Calu3 (cell line): ENCODE data around the gene MISP3. TPM values are rescaled to one million over a fixed set of nuclear protein-coding genes. Genes with fewer than 3 reads are reported as not detected.

Experiments
- BruUV-seq: library from RNA; stranded (reverse); fragments of 400-500 nt; replicated peaks from 2 replicates; lab custom pipeline; 2021; lab: Mats Ljungman, UMichigan
- CTCF ChIA-PET: fragments of 300-600 bp; sonication (Branson Sonifier 250); formaldehyde crosslinking; loops from one replicate; lab custom pipeline; 2022; ENCODE audit warnings: antibody characterized with exemption; lab: Charles Lee
- DNase-seq: peaks from one replicate; pipeline ENCODE4 v3.0.0; 2022
- H3K27ac Mint-ChIP-seq: one replicate; pipeline ENCODE4 v1.8.0; 2022; ENCODE audit warnings: mixed read lengths; ENCODE audit not compliant: unreplicated experiment
- H3K27me3 Mint-ChIP-seq: one replicate; pipeline ENCODE4 v1.8.0; 2022; ENCODE audit warnings: mixed read lengths; ENCODE audit not compliant: unreplicated experiment
- H3K36me3 Mint-ChIP-seq: one replicate; pipeline ENCODE4 v1.8.0; 2022; ENCODE audit warnings: mild to moderate bottlenecking, moderate library complexity, mixed read lengths; ENCODE audit not compliant: insufficient read depth, unreplicated experiment
- H3K4me1 Mint-ChIP-seq: one replicate; pipeline ENCODE4 v1.8.0; 2022; ENCODE audit warnings: mild to moderate bottlenecking, low read depth, mixed read lengths; ENCODE audit not compliant: unreplicated experiment
- H3K4me3 Mint-ChIP-seq: one replicate; pipeline ENCODE4 v1.8.0; 2022; ENCODE audit warnings: mild to moderate bottlenecking, low read depth, moderate library complexity, mixed read lengths; ENCODE audit not compliant: unreplicated experiment
- H3K9me3 Mint-ChIP-seq: one replicate; pipeline ENCODE4 v1.8.0; 2022; ENCODE audit warnings: low read depth, mixed read lengths; ENCODE audit not compliant: unreplicated experiment
- CTCF ChIP-seq: fragments of 200-600 bp; IDR thresholded peaks from one replicate; pipeline ENCODE4 v1.8.0; 2022; ENCODE audit warnings: antibody characterized with exemption; ENCODE audit not compliant: unreplicated experiment
- intact Hi-C: fragments of 100-400 bp; cut with micrococcal nuclease; formaldehyde crosslinking; loops from one replicate; pipeline ENCODE4 v1.10.0; 2022; ENCODE audit not compliant: unreplicated experiment
- total RNA-seq: library from RNA; stranded (reverse); gene quantifications from 2 replicates; pipeline ENCODE4 v1.2.3, GENCODE V29; 2022

Gene MISP3
- total RNA-seq, 1 experiment from 2014 or later: 4.2 TPM

GRCh38 chr19:14055396-14055795 lies 17.2 kb upstream of the MISP3 start:
- CTCF ChIA-PET: no interaction called here
- H3K4me3 Mint-ChIP-seq: no peak overlapping the region
- H3K9me3 Mint-ChIP-seq: no peaks in the 10 kb centered on the region
- H3K27ac Mint-ChIP-seq: no peak overlapping the region
- no peaks in the 10 kb centered on the region for H3K27me3 Mint-ChIP-seq
- no TSS peak for BruUV-seq
- intact Hi-C loops: no loop called here
- H3K4me1 Mint-ChIP-seq: no peaks in the 10 kb centered on the region
- DNase-seq: no peak
- no peak for TF ChIP-seq CTCF
- peaks cover 24% of the 10 kb centered on the region for H3K36me3 Mint-ChIP-seq

- no TSS peak for BruUV-seq
- CTCF ChIA-PET: no interaction called here
- no peaks in the 10 kb centered on the region for H3K27me3 Mint-ChIP-seq
Measured at GRCh38 chr19:14056069-14056666, 16.4 kb upstream of the MISP3 start.

DNA sequence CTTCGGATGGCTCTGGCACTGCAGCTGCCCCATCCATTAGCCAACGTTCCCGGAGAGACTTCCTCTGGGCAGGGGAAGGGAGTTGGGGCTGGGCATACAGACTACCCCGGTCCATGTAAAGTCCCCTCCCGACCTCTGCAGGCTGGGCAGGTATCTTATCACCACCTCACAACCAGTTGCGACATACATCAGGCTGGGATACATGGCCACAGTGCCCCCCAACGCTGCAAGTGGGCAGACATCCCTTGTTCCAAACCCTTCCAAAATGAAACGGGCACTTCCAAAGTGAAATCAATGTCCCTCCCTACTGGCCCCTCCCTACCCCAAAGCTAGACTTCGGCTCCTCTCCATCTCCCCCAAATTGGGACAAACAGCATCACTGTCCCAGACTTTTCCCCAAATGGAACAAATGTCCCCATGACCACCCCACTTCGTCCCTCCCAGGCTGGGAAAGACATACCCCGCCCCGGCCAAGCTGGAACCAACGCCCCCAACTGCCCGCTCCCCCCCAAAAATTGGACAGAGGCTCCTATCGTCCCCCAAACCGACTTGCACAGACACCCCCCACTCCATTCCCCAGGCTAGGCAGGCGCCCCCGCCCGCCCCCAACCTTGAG lies 15.7 kb upstream of the MISP3 start:
- Mint-ChIP-seq H3K4me1 (no peaks in the 10 kb centered on the region), H3K27ac (no peak overlapping the region), H3K36me3 (peaks cover 32% of the 10 kb centered on the region), H3K9me3 (no peaks in the 10 kb centered on the region), H3K27me3 (no peaks in the 10 kb centered on the region), H3K4me3 (no peak overlapping the region)
- no peak for TF ChIP-seq CTCF
- BruUV-seq: no TSS peak
- DNase-seq: no peak
- intact Hi-C loops: no loop called here
- CTCF ChIA-PET: interaction anchor here (0.6 kb wide), 1 partner anchor 24 kb away, joined by 3 read pairs; no protein-coding TSS in a partner anchor

More at GRCh38 chr19:14056069-14056666, 16.4 kb upstream of the MISP3 start:
- no peak for DNase-seq
- no peaks in the 10 kb centered on the region for H3K9me3 Mint-ChIP-seq
- no peaks in the 10 kb centered on the region for H3K4me1 Mint-ChIP-seq
- TF ChIP-seq CTCF: no peak
- intact Hi-C loops: no loop called here
- H3K36me3 Mint-ChIP-seq: peaks cover 26% of the 10 kb centered on the region
- no peak overlapping the region for H3K27ac Mint-ChIP-seq
- H3K4me3 Mint-ChIP-seq: no peak overlapping the region

DNA sequence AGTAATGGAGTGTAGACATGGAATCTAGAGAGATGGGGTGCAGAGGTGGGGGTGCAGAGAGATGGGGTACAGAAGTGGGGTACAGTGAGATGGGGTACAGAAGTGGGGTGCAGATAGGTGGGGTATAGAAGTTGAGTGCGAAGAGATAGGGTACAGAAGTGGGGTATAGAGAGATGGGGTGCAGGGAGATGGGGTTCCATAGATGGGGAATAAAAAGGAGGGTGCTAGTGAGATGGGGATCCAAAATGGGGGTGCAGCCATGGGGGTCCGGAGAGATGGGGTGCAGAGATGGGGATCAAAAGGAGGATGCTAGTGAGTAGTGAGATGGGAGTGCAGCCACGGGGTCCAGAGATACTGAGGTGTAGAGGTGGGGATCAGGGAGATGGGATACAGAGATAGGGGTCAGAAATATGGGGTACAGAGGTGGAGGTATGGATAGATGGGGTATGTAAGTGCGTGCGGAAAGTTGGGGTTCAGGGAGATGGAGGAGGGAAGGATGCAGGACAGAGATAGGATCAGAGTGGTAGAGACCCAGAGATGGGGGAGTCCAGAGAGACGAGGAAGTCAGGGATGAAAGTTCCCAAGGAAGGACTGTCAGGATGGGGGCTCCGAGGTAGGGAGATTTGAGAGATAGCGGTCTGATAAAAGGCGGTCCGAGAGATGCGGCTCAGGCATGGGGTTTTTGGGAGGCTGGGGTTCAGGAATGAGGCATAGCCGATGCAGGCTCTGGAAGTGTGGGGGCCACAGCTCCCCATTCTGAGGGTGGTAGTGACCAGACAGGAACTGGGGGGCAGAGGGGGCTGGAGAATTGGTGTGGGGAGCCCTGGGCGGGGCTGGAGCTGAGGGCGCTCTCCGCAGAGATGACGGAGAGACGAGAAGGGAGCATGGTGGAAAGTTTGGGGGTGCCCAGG lies 14.1 kb upstream of the MISP3 start:
- Mint-ChIP-seq H3K36me3 (peaks cover 29% of the 10 kb centered on the region), H3K27ac (no peak overlapping the region), H3K9me3 (no peaks in the 10 kb centered on the region), H3K4me3 (no peak overlapping the region), H3K4me1 (no peaks in the 10 kb centered on the region), H3K27me3 (no peaks in the 10 kb centered on the region)
- TF ChIP-seq CTCF: no peak
- no TSS peak for BruUV-seq
- no peak for DNase-seq
- CTCF ChIA-PET: no interaction called here
- intact Hi-C loops: no loop called here
